ENCODE data around the gene FHL2.

GRCh38 chr2:105358593-105358992, 40.3 kb downstream of the FHL2 start:
- TF ChIP-seq CTCF (conservative IDR thresholded peaks at IDR 0.05; ENCODE audit: low read length) = no peak
- no peak for TF ChIP-seq EZH2phosphoT487 (IDR thresholded peaks at IDR 0.05; ENCODE audit: borderline replicate concordance, low read depth, low read length)

Data from OCI-LY7 (cell line).